Muscle of leg (tissue), 11 donors: ENCODE results near the gene SLAIN2. TPM values are rescaled to one million over a fixed set of nuclear protein-coding genes. Genes with fewer than 3 reads are reported as not detected.

ENCODE experiments used
- DNase-seq: peaks from one replicate; pipeline ENCODE4 v3.0.0; 2013
- H3K27ac ChIP-seq: one replicate; pipeline ENCODE4 v1.5.1; 2013; ENCODE audit warnings: mild to moderate bottlenecking, low read length, control low read depth
- H3K27me3 ChIP-seq: one replicate; pipeline ENCODE4 v1.6.1; 2013; ENCODE audit warnings: low read length; ENCODE audit not compliant: control insufficient read depth, insufficient read depth
- H3K36me3 ChIP-seq: one replicate; pipeline ENCODE4 v1.6.1; 2013; ENCODE audit warnings: low read length; ENCODE audit not compliant: control insufficient read depth, insufficient read depth
- H3K4me1 ChIP-seq: one replicate; pipeline ENCODE4 v1.6.1; 2013; ENCODE audit warnings: low read length; ENCODE audit not compliant: control insufficient read depth, insufficient read depth
- H3K4me3 ChIP-seq: one replicate; pipeline ENCODE4 v1.5.1; 2013; ENCODE audit warnings: low read length, control low read depth
- H3K9me3 ChIP-seq: replicated peaks from 2 replicates; pipeline ENCODE4 v1.6.1; 2013; ENCODE audit warnings: low read depth, low read length; ENCODE audit not compliant: control insufficient read depth
- WGBS: methylation state at CpG from one replicate; pipeline ENCODE4 v1.1.5; 2013; ENCODE audit warnings: missing lambda C conversion rate; ENCODE audit not compliant: insufficient coverage; 5-methylcytosine and 5-hydroxymethylcytosine counted together
- polyA plus RNA-seq, 8 donors: library from polyadenylated mRNA; unstranded; fragments of 120-200 nt; gene quantifications; one replicate each; pipeline versions ENCODE4 v1.2.1 to v1.2.3, GENCODE V29; 2013; ENCODE audit warnings: inconsistent platforms in 1 of 8, low replicate concordance in 1 of 8; ENCODE audit not compliant: insufficient read length in 8 of 8, insufficient read depth in 1 of 8
- total RNA-seq: library from RNA; stranded (reverse); fragments of 120-200 nt; gene quantifications from one replicate; pipeline ENCODE4 v1.2.4, GENCODE V29; 2013

SLAIN2 gene
- total and polyA plus RNA-seq, 9 donors, result 24.1 to 58.6 (median 47.9) TPM

DNA sequence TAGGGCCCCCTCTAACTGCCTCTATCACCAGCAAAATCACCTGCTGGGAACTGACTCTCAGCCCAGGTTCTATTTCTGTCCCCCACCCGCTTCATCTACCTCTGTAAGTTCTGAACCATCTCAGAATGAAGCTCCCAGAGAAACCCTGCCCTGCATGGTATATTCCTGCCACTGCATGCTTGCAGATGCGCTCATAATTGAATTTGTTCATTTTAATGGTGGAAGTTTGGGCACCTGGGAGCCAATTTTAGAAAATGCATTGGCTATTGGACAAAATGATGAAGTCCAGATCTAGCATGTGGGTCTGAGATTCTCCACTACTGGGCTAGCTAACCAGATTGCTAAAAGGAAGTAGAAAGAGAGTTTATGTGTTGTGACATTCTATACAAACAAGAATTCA is 113.3 kb downstream of the SLAIN2 start:
- Histone ChIP-seq H3K27me3 (no peaks in the 10 kb centered on the region), H3K27ac (no peak overlapping the region), H3K36me3 (no peaks in the 10 kb centered on the region), H3K4me1 (no peaks in the 10 kb centered on the region), H3K4me3 (no peak overlapping the region), H3K9me3 (no peaks in the 10 kb centered on the region)
- no peak for DNase-seq
- 93% methylated on average over 2 of the region's 2 CpGs for WGBS

DNA sequence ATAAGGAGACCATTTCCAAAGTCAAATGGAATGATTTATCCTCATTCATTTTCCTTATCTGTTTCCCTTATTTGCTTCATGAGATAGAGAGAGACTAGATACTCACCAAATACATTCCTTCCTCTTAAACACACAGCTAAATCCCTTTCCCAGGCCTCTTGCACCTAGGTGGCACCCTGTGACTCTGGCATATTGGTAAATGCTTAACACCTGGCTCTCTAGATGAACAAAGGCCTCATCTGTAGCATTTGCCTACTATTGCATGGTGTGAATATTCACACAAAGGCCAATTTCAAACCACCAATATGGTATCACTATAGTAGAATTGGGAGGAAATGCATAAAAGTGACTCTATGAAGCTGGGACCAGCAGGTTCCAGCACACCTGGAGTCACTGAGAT is 119.7 kb downstream of the SLAIN2 start:
- H3K9me3 ChIP-seq, result no peaks in the 10 kb centered on the region
- no peaks in the 10 kb centered on the region for H3K36me3 ChIP-seq
- no peak overlapping the region for H3K27ac ChIP-seq
- no peak for DNase-seq
- no peaks in the 10 kb centered on the region for H3K27me3 ChIP-seq
- H3K4me1 ChIP-seq, result no peaks in the 10 kb centered on the region
- no peak overlapping the region for H3K4me3 ChIP-seq

DNA sequence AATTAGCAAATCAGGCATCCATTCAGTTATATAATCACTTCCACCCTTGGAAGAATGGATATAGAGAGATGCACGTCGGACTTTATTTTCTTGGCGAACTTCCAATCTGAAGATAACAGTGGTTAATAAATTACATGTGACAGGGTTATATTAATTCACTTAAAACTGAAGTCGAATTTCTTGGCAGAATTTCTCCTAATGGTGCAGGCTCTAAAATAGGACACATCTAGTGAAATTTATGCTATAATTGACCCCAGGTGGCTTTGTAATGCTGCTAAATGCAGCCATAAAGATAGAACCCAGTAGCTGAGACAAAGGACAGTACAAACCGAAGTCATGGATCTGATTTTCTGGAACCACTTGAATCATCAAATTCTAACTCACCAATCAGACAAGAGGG is 121.0 kb downstream of the SLAIN2 start:
- Histone ChIP-seq H3K9me3 (no peaks in the 10 kb centered on the region), H3K4me3 (no peak overlapping the region), H3K27ac (no peak overlapping the region), H3K27me3 (no peaks in the 10 kb centered on the region), H3K36me3 (no peaks in the 10 kb centered on the region), H3K4me1 (no peaks in the 10 kb centered on the region)
- DNase-seq, result peak; percentile 49
- no CpG with 5 or more reads among the region's 5 CpGs for WGBS

DNA sequence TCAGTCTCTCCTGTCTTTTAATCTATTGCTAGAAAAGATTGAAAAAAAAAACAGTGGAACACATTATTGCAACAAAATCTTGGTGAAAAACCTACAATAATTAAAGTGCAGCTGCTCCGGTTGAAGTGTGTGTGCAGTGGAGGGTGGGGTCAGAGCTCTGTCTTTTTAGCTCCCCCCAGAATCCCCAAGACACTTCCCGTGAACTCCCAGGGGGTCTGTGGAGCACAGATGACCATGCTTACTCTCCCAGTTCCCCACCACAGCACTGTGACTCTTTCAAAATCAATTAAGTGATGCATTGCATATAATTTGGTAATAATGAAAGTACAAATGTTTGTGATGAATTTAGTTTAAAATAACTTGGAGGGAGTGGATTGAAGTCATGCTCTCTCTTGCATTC is 126.1 kb downstream of the SLAIN2 start:
- no peak for DNase-seq
- H3K27ac ChIP-seq, result no peak overlapping the region
- no peaks in the 10 kb centered on the region for H3K9me3 ChIP-seq
- H3K27me3 ChIP-seq, result no peaks in the 10 kb centered on the region
- no peak overlapping the region for H3K4me3 ChIP-seq
- no peaks in the 10 kb centered on the region for H3K4me1 ChIP-seq
- H3K36me3 ChIP-seq, result no peaks in the 10 kb centered on the region
- WGBS, result no CpG with 5 or more reads among the region's 2 CpGs

DNA sequence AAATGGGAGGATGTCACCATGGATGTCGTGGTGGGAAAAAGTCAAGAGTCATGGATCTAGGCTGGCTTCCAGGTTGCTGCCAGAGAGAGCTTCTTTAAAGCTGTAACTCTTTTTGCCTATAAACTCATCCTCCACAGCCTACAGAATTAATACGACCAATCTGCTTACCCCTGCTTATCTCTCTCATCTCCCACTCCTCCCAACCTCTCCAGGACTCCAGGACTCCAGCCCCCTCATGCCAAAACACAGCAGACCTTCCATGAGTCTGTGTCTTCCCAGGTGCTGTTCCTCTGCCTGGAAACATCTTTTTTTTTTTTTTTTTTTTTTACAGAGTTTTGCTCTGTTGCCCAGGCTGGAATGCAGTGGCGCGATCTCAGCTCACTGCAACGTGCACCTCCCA is 126.6 kb downstream of the SLAIN2 start:
- no peaks in the 10 kb centered on the region for H3K9me3 ChIP-seq
- no peak for DNase-seq
- H3K4me3 ChIP-seq, result no peak overlapping the region
- 58% methylated on average over 1 of the region's 5 CpGs for WGBS
- H3K27me3 ChIP-seq, result no peaks in the 10 kb centered on the region
- H3K36me3 ChIP-seq, result no peaks in the 10 kb centered on the region
- H3K4me1 ChIP-seq, result no peaks in the 10 kb centered on the region
- H3K27ac ChIP-seq, result no peak overlapping the region

DNA sequence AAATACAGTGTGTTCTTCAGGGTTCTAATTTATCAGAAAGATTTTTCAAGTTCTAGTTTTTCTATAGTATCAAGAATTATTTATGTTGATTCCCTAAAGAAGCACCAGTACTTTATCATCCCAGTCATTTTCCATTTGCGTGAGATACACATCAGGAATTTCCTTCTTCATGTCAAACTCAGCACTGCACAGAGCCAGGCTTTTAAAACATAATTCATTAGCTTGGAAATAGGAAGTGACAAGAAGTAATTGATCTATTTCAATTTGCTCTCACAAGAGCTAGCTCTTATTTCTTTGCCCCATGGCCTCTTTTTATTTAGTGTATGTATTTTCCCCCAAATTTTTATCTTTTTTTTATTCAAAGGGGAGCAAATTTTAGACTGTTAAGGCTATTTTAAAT is 128.8 kb downstream of the SLAIN2 start:
- DNase-seq, result no peak
- H3K27me3 ChIP-seq, result no peaks in the 10 kb centered on the region
- no peaks in the 10 kb centered on the region for H3K36me3 ChIP-seq
- H3K9me3 ChIP-seq, result no peaks in the 10 kb centered on the region
- WGBS, result no CpG with 5 or more reads among the region's 1 CpG
- H3K4me1 ChIP-seq, result no peaks in the 10 kb centered on the region
- H3K27ac ChIP-seq, result no peak overlapping the region
- no peak overlapping the region for H3K4me3 ChIP-seq

DNA sequence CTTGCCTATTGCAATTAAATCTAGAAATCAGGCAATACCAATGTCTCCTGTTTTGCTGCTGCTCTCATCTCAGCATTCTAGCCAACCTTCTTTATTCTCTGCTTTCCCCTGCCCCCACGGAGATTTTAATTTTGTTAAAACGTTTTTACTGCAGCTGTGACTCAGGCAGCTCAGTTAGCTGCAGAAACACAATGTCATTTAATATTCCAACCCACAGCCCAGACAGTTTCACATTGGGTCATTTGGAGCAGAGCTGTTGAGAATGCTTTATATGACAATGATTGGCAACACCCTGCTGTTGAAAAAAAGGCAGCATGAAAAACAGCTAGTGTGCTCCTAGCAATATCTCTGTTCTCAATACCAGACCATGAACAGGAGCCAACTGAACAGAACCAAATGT is 129.2 kb downstream of the SLAIN2 start:
- Histone ChIP-seq H3K36me3 (no peaks in the 10 kb centered on the region), H3K9me3 (no peaks in the 10 kb centered on the region)
- WGBS, result no CpG with 5 or more reads among the region's 2 CpGs

DNA sequence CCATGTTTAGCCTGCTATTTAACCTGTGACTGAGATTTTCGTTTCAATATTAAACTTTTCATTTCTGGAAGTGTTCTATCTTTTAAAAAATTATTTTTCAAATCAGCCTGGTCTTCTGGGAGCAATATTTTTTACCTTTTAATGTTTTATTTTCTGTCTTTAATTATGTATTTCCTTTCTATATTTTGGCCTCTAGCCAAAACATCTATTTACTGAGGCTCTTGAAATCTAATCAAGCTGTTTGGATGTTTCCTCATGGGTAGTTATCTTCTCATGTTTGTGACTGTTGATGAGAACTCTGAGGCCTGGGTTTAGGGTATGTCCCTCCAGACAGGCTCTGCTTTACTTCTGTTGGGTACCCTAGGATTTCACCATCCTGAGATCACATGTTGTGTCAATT is 131.5 kb downstream of the SLAIN2 start:
- no peaks in the 10 kb centered on the region for H3K36me3 ChIP-seq
- WGBS, result no CpG with 5 or more reads among the region's 1 CpG

More for the DNA sequence above, 129.2 kb downstream of the SLAIN2 start:
- no peak for DNase-seq
- Histone ChIP-seq H3K27me3 (no peaks in the 10 kb centered on the region), H3K27ac (no peak overlapping the region), H3K4me3 (no peak overlapping the region), H3K4me1 (no peaks in the 10 kb centered on the region)

DNA sequence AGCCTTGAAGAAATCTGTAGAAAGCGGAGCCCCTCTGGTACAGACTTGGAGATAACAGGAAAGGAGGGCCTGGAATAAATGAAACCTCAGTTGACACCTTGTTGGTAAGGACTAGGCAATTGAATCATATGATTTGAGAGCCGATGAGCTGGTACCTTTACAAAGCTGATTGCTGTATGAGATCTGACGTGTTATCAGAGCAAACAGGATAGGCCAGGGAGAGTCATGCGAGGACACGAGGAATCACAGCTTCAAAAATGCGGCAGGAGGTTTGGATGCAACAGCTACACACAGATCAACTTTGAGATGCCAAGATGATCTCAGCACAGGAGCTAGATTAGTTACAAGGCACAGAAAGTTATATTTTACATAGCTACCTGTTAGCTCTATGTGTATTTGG is 134.4 kb downstream of the SLAIN2 start:
- H3K9me3 ChIP-seq, result no peaks in the 10 kb centered on the region
- no peak overlapping the region for H3K27ac ChIP-seq
- no peaks in the 10 kb centered on the region for H3K36me3 ChIP-seq
- H3K4me3 ChIP-seq, result no peak overlapping the region
- WGBS, result 93% methylated on average over 5 of the region's 6 CpGs
- H3K4me1 ChIP-seq, result no peaks in the 10 kb centered on the region
- H3K27me3 ChIP-seq, result peaks cover 4% of the 10 kb centered on the region
- DNase-seq, result no peak

More for the DNA sequence above, 131.5 kb downstream of the SLAIN2 start:
- H3K4me1 ChIP-seq, result no peaks in the 10 kb centered on the region
- H3K4me3 ChIP-seq, result no peak overlapping the region
- H3K27ac ChIP-seq, result no peak overlapping the region
- no peaks in the 10 kb centered on the region for H3K9me3 ChIP-seq
- H3K27me3 ChIP-seq, result no peaks in the 10 kb centered on the region
- no peak for DNase-seq
